Frontal cortex (tissue), 4 donors: ENCODE results near the gene UBALD1. TPM values are rescaled to one million over a fixed set of nuclear protein-coding genes. Genes with fewer than 3 reads are reported as not detected.

ENCODE experiments used
- DNase-seq, 2 donors: peaks; one replicate each; pipeline ENCODE4 v3.0.0; 2012; ENCODE audit warnings: low spot score in 2 of 2
- FAIRE-seq: peaks from 2 replicates; lab custom pipeline; 2012; peaks lifted over from hg19 to GRCh38; lab: Jason Lieb, UNC
- total RNA-seq: library from RNA; depleted of rRNA; stranded (reverse); fragments of >200 nt; gene quantifications from one replicate; pipeline ENCODE4 v1.2.3, GENCODE V29; 2014
- donor health status: control.
- donor health status: control.
- donor health status: control.

The UBALD1 gene
- total RNA-seq, 1 donor from 2014 or later: 1.6 TPM

- FAIRE-seq (no peak), DNase-seq (no peak)
These were observed 32.9 kb upstream of the UBALD1 start for GRCh38 chr16:4647644-4647980.

GRCh38 chr16:4646773-4647643, 32.3 kb upstream of the UBALD1 start:
- FAIRE-seq (no peak), DNase-seq (no peak)

- FAIRE-seq (no peak), DNase-seq (no peak)
These were observed 27.2 kb upstream of the UBALD1 start for GRCh38 chr16:4641895-4642294.

GRCh38 chr16:4641306-4641687, 26.6 kb upstream of the UBALD1 start:
- DNase-seq (no peak), FAIRE-seq (no peak)

GRCh38 chr16:4640572-4641305, 26.1 kb upstream of the UBALD1 start:
- DNase-seq (no peak), FAIRE-seq (no peak)

GRCh38 chr16:4639899-4640509, 25.3 kb upstream of the UBALD1 start:
- FAIRE-seq (no peak), DNase-seq (no peak)

GRCh38 chr16:4637501-4638166, 22.9 kb upstream of the UBALD1 start:
- FAIRE-seq: no peak
- DNase-seq: no peak

- no peak for FAIRE-seq
- no peak for DNase-seq
These were observed 21.5 kb upstream of the UBALD1 start for GRCh38 chr16:4636196-4636595.

GRCh38 chr16:4634768-4635167, 20.1 kb upstream of the UBALD1 start:
- no peak for DNase-seq
- FAIRE-seq: no peak

GRCh38 chr16:4633910-4634635, 19.4 kb upstream of the UBALD1 start:
- DNase-seq: no peak
- no peak for FAIRE-seq

- FAIRE-seq (no peak), DNase-seq (no peak)
These were observed 16.8 kb upstream of the UBALD1 start for GRCh38 chr16:4631444-4631843.

- FAIRE-seq (no peak), DNase-seq (no peak)
These were observed 13.6 kb upstream of the UBALD1 start for GRCh38 chr16:4628283-4628682.

- DNase-seq (no peak), FAIRE-seq (no peak)
These were observed 11.7 kb upstream of the UBALD1 start for GRCh38 chr16:4626396-4626795.

- FAIRE-seq (no peak), DNase-seq (no peak)
These were observed 11.0 kb upstream of the UBALD1 start for GRCh38 chr16:4625560-4626159.

GRCh38 chr16:4624827-4625559, 10.3 kb upstream of the UBALD1 start:
- DNase-seq (no peak), FAIRE-seq (no peak)

- FAIRE-seq (no peak), DNase-seq (peak; percentile 96)
These were observed 9.5 kb upstream of the UBALD1 start, which contains the start of gene MGRN1 for GRCh38 chr16:4624015-4624826. TSS of gene MGRN1 (plus strand) at chr16:4624826. CDS start at chr16:4624961, 135 bp downstream.

- FAIRE-seq (no peak), DNase-seq (no peak)
These were observed 8.9 kb upstream of the UBALD1 start for GRCh38 chr16:4623593-4623992.
